ENCODE data around the gene PGAP1.

Gene PGAP1

GRCh38 chr2:196966061-196966460 is 39.6 kb upstream of the PGAP1 start:
- no peak for TF ChIP-seq ZFX (IDR thresholded peaks at IDR 0.05)
- TF ChIP-seq CTCF (conservative IDR thresholded peaks at IDR 0.05) = no peak

GRCh38 chr2:196965651-196966050 is 39.1 kb upstream of the PGAP1 start:
- H3K27ac ChIP-seq = no peak overlapping the region
- TF ChIP-seq ZFX (IDR thresholded peaks at IDR 0.05) (no peak), CTCF (conservative IDR thresholded peaks at IDR 0.05) (no peak)

More at GRCh38 chr2:196966061-196966460, 39.6 kb upstream of the PGAP1 start:
- no peak overlapping the region for H3K27ac ChIP-seq

GRCh38 chr2:196963961-196964360 is 37.5 kb upstream of the PGAP1 start:
- TF ChIP-seq CTCF (conservative IDR thresholded peaks at IDR 0.05) = no peak
- no peak for TF ChIP-seq ZFX (IDR thresholded peaks at IDR 0.05)

GRCh38 chr2:196963043-196963442 is 36.5 kb upstream of the PGAP1 start:
- H3K27ac ChIP-seq = no peak overlapping the region
- TF ChIP-seq CTCF (conservative IDR thresholded peaks at IDR 0.05) = no peak
- no peak for TF ChIP-seq ZFX (IDR thresholded peaks at IDR 0.05)

More at GRCh38 chr2:196963961-196964360, 37.5 kb upstream of the PGAP1 start:
- H3K27ac ChIP-seq = no peak overlapping the region

- TF ChIP-seq ZFX (IDR thresholded peaks at IDR 0.05) (no peak), CTCF (conservative IDR thresholded peaks at IDR 0.05) (no peak)
- no peak overlapping the region for H3K27ac ChIP-seq
Measured at GRCh38 chr2:196962325-196962724, 35.8 kb upstream of the PGAP1 start.

GRCh38 chr2:196961889-196962288 is 35.4 kb upstream of the PGAP1 start:
- TF ChIP-seq ZFX (IDR thresholded peaks at IDR 0.05) = no peak
- no peak for TF ChIP-seq CTCF (conservative IDR thresholded peaks at IDR 0.05)
- no peak overlapping the region for H3K27ac ChIP-seq

- H3K27ac ChIP-seq = no peak overlapping the region
- TF ChIP-seq CTCF (conservative IDR thresholded peaks at IDR 0.05) = no peak
- TF ChIP-seq ZFX (IDR thresholded peaks at IDR 0.05) = no peak
Measured at GRCh38 chr2:196959734-196960338, 33.3 kb upstream of the PGAP1 start.

All from C4-2B (cell line).